Effector CD4-positive, alpha-beta T cell (primary cell): ENCODE measurements around the gene ATAD5.
"Not testable (repeated sequence)": the region's sequence is repeated elsewhere in the genome, so short reads cannot be mapped to it uniquely, and the experiment has no call there.

Experiments
- DNase-seq: peaks from one replicate; pipeline ENCODE4 v3.0.0-alpha.2; 2020
- total RNA-seq: gene quantifications from one replicate; lab custom pipeline; 2026; lab: John Stamatoyannopoulos, UW

Gene ATAD5, protein sequence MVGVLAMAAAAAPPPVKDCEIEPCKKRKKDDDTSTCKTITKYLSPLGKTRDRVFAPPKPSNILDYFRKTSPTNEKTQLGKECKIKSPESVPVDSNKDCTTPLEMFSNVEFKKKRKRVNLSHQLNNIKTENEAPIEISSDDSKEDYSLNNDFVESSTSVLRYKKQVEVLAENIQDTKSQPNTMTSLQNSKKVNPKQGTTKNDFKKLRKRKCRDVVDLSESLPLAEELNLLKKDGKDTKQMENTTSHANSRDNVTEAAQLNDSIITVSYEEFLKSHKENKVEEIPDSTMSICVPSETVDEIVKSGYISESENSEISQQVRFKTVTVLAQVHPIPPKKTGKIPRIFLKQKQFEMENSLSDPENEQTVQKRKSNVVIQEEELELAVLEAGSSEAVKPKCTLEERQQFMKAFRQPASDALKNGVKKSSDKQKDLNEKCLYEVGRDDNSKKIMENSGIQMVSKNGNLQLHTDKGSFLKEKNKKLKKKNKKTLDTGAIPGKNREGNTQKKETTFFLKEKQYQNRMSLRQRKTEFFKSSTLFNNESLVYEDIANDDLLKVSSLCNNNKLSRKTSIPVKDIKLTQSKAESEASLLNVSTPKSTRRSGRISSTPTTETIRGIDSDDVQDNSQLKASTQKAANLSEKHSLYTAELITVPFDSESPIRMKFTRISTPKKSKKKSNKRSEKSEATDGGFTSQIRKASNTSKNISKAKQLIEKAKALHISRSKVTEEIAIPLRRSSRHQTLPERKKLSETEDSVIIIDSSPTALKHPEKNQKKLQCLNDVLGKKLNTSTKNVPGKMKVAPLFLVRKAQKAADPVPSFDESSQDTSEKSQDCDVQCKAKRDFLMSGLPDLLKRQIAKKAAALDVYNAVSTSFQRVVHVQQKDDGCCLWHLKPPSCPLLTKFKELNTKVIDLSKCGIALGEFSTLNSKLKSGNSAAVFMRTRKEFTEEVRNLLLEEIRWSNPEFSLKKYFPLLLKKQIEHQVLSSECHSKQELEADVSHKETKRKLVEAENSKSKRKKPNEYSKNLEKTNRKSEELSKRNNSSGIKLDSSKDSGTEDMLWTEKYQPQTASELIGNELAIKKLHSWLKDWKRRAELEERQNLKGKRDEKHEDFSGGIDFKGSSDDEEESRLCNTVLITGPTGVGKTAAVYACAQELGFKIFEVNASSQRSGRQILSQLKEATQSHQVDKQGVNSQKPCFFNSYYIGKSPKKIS (N-terminal part only)
- 24.6 reads per million, percentile 51 among the genes with 10 or more reads in this experiment for total RNA-seq

DNA sequence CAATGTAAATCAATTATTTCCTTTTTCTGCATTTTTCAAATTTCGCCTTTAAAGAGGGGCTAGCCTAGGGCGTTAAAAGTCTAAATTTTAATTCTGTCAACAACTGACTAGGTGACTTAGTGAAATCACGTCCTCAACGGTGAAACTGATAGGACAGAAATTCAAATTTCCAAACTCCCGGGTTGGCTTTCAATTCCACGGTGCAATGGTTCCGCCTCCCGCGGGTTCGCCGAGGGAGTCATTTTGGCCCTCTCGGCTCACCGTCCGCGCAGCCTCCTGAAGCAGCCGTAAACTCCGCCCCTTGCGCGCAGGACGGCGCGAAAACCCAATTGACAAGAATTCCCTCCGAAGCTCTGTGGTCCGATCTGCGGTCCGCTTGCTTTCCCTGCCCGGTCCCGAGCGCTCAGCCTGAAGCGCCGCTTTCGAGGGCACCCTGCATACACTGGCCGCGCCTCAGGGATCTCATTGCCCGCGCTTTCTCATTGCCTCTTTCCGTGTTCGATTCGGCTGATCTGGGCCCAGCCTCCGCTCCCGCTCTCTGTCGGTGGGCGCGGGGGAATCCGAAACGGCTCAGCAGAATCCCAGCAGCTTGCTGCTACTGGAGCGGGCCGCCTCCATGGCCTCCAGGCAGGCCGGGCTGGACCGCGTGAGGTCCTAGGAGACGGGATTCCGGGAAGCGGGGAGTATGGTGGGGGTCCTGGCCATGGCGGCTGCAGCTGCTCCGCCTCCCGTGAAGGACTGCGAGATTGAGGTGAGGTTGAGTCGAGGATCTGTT lies at the start of gene ATAD5:
Gene ATAD5, plus strand, starts transcription at position 304 of the 775 bp plus-strand sequence. Its CDS starts 382 bp downstream, at position 686.
- peak; percentile 88 for DNase-seq

DNA sequence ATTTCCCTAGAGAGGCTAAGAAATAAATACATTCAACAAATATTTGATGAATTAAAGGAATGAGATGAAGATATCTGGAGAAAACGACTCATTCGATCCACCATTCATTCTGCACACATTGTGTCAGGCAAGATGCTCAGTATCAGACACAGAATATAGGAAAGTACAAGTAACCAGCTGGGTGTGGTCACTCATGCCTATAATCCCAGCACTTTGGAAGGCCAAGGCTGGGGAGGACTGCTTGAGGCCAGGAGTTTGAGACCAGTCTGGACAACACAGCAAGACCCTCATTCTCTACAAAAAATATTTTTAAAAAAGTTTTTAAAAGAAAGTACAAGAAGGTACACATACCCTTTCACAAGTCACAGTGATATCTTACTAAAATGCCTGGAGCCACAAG lies 49.6 kb upstream of the ATAD5 start:
- DNase-seq: no peak

DNA sequence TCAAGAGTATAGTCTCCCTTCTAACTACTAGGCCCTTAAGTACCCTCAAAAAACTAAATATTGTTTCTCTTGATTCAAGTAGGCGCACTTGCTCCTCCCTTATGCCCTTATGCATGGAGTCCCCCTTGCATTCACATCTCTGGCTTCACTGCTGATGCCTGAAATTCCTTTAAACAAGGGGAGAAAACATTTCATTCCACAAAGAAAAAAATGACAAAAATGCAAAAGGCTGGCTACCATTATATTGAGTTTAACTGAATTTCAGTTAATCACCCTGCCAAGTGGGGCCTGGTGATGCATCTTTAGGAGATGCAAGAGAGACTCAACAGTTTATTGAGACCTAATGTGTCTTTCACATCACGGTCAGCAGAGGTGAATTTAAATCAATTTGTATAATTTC lies 42.8 kb upstream of the ATAD5 start:
- no peak for DNase-seq

DNA sequence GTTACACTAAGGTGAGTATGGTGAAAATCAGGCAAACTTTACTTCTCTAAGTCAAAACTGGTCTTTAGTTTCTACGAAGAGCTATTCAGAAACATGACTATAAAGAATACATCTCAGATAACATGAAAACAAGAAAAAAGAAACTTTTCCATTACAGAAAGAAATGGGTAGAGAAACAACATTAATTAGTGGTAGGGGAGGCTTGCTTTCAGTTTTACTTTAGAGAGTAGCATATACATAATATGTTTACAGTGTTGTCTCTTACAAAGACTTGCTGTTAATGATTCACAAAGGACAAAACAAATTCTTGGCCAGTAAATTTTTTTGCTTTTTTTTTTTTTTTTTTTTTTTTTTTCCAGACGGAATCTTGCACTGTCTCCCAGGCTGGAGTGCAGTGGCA lies 41.5 kb upstream of the ATAD5 start:
- DNase-seq: no peak

DNA sequence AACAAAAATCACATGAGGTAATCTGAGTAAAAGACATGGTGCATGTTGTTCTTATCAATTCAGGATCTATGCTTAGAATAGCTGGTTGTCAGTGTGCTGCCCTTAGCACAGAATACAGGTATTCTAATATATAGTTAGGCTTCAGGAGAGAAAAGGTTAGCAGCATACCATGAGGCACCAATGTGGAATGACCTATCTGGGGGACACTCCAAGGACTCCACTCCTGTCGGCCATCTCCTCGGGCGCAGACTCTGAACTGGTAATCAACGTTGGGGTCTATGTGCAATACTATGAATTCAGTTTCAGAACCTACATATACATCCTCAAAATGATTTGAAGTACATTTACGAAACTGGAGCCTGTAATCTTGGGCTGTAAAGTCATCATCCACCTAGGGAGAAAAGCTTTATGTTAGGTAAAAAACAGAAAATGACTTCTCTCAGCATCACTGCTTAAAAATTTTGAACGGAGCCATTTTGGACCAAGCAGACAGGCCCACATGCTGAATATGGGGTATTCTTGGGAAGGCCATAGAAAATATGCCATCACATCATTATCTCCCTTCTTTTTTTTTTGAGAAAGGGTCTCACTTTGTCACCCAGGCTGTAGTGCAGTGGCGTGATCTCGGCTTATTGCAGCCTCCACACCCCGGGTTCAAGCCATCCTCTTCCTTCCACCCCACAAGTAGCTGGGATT lies 38.3 kb upstream of the ATAD5 start:
- DNase-seq: no peak

DNA sequence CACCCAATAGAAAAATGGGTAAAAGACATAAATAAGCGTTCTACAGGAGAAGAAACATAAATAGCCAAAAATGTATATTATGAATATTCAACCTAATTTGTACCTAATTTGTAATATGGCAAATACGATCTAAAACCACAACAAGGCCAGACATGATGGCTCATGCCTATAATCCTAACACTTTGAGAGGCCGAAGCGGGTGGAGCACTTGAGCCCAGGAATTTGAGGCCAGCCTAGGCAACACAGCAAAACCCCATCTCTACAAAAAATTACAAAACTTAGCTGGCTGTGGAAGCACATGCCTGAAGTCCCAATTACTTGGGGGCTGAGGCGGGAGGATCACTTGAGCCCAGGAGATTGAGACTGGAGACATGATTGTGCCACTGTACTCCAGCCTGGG lies 37.4 kb upstream of the ATAD5 start:
- DNase-seq: no peak

DNA sequence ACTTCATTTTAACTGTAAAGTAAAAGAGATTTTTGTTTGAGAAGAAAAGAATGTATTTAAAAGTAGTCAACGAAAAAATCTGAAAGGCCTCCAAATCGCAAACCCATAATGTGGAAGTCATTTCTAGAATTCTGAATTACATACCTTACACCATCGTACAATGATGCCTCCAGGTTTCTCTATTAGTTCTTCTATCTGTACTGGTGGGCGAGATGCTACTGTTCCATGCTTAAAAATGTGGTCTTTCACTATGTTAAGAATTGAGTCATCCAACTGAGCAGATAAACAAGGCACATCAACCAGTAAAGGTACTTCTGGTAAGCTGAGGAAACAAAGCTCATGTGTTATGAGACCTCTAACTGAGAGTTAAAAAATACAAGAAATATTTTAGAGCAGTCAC lies 35.8 kb upstream of the ATAD5 start:
- DNase-seq: no peak

DNA sequence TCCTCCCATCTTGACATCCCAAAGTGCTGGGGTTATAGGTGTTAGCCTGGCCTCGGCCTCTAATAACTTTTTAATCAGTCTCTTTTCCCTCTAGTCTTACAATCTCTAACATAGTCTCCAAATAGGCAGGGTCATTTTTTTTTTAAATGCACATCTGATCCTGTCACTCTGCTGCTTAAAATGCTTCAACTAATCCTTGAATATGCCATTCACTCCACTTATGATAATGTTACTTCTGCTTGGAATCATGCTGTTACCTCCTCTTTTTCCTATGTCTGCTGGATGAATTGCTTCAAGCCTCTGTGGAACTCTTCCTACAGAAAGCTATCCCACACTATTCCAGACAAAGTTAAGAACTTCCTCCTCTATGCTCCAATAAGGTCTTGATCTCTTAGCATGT lies 30.1 kb upstream of the ATAD5 start:
- no peak for DNase-seq

DNA sequence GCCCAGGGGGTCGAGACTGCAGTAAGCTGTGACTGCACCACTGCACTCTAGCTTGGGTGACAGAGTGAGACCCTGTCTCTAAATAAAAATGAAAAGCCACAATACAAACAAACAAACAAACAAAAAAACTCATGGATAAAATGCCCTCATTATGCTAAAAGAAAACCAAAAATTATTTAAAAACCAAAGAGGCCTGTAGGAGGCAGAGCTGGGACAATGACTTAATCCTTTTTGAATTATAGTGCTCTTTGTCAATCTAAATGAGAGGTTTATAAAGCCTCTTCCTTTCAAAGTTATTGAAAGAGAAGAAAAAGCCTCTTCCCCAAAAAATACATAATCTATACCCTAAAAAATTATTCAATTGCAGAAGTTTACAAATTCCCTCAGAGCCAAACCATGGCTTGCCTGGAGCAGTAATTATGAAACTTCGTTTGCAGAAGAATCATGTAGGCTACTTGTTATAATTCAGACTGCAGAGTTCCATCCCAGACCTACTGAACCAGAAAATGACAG lies 25.8 kb upstream of the ATAD5 start:
- DNase-seq: no peak

DNA sequence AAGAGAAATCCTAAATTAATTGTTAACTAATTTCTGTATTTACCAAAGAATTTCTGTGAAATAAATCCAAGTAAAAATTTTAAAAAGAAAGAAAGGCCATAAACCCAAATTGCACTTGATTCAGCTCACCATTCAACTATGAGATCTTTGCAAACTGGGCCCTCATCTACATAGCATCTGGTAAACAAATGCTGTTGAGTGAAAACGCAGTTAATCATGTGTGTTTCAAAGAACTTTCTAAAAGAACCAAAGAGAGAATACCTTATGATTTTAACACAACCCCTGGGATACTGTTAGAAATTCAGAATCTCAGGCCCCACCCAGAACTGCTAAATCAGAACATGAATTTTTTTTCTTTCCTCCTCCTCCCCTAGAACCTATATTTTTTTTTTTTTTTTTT lies 23.9 kb upstream of the ATAD5 start:
- DNase-seq: no peak

DNA sequence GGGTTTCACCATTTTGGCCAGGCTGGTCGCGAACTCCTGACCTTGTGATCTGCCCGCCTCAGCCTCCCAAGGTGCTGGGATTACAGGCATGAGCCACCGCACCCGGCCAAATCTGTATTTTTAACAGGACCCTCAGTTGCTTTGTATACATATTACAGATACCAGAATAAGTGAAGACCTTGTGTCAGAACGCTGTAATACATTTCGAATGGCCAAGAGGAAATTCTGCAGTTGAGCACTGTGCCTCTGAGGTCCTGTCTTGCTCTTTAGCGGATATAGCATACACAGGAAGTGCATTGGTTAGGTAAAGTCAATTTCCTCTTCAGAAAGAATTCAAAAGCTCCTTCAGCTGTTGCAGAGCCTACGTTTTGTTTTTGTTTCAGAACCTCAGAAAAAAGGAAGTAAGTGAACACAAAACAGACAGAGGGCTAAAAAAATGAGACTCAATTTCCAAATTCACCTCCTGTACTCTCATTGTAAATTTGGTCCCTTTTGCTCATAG lies 22.9 kb upstream of the ATAD5 start:
- DNase-seq: peak; percentile 27

DNA sequence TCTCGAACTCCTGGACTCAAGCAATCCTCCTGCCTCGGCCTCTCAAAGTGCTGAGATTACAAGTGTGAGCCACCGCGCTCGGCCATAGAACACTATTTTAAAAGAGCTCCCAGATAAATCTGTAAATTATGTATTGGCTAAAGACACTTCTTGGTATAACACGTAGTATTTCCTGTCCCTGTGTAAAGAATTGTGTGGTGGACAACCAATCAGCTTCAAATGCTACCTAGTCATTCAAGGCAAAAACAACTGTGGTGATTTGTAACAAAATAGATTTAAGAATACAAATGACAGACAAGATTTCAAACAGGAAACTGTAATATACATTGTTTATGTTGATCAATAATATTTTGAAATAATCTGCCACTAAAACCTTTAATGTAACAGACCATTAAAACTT lies 21.9 kb upstream of the ATAD5 start:
- no peak for DNase-seq

DNA sequence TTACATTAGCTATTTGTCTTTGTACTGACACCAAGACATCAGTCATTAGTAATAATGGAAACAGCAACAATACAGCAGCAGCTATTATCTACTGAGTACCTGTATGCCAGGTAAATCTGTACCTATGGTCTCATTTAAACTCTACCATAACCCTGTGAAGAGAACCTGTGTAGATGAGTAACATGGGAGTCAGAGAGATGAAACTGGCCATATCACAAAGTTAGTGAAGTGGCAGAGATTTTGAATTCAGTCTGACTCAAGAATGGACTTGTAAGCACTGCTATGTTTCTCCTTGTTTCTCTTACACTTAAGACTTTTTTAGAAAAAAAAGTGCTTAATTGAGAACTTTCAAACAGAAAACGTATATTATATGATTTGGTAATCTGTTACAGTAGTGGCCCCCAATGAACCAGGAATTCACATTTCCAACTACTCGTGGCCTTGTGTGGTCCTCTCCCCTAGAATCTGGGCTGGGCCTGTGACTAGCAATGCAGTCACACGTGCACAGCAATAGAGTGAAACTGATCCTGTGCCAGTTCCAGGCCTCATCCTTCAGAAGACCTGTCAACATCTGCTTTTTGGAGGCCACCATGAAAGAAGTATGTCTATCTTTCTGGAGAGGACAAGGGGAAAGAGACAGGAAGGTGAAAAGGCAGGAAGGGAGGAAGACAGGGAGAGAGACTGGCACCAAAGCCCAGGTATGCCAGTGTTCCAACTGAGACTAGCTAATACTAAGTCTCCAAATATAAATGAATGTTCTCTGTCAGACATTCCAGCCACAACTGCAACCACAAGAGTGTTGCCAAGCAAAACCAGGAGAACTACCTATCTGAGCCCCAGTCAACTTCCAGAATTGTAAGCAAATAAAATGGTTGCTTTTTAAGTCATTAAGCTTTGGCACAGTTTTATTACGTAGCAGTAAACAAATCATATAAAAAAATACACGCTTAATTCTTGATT lies 19.3 kb upstream of the ATAD5 start:
- no peak for DNase-seq

DNA sequence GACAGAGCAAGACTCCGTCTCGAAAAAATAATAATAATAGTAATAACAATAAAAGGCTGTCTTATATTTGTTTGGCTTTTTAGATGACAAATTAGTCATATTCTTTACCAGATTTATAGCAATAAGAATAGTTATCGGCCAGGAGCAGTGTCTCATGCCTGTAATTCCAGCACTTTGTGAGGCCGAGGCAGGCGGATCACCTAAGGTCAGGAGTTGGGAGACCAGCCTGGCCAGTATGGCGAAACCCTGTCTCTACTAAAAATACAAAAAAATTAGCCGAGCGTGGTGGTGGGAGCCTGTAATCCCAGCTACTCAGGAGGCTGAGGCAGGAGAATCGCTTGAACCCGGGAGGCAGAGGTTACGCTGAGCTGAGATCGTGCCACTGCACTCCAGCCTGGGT lies 17.5 kb upstream of the ATAD5 start:
- DNase-seq: not testable (repeated sequence)

DNA sequence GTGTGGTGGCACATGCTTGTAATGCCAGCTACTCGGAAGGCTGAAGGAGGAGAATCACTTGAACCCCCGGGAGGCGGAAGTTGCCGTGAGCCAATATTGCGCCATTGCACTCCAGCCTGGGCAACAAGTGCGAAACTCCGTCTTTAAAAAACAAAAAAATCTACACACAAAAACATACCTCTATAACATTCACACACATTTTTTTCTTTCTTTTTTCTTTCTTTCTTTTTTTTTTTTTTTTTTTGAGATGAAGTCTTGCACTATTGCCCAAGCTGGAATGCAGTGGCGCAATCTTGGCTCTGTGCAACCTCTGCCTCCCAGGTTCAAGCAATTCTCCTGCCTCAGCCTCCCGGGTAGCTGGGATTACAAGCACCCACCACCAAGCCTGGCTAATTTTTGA lies 16.9 kb upstream of the ATAD5 start:
- DNase-seq: not testable (repeated sequence)

DNA sequence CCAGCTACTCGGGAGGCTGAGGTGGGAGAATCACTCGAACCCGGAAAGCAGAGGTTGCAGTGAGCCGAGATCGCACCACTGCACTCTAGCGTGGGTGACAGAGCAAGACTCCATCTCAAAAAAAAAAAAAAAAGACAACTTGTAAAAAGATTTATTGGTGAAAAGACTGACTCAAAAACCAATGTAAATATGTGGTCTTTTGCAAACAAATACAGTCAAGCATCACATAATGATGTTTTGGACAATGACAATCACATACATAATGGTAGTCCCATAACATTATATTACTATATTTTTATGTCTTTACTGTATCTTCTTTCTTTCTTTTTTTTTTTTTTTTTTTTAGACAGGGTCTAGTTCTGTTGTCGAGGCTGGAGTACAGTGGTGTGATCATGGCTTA lies 15.6 kb upstream of the ATAD5 start:
- DNase-seq: no peak

DNA sequence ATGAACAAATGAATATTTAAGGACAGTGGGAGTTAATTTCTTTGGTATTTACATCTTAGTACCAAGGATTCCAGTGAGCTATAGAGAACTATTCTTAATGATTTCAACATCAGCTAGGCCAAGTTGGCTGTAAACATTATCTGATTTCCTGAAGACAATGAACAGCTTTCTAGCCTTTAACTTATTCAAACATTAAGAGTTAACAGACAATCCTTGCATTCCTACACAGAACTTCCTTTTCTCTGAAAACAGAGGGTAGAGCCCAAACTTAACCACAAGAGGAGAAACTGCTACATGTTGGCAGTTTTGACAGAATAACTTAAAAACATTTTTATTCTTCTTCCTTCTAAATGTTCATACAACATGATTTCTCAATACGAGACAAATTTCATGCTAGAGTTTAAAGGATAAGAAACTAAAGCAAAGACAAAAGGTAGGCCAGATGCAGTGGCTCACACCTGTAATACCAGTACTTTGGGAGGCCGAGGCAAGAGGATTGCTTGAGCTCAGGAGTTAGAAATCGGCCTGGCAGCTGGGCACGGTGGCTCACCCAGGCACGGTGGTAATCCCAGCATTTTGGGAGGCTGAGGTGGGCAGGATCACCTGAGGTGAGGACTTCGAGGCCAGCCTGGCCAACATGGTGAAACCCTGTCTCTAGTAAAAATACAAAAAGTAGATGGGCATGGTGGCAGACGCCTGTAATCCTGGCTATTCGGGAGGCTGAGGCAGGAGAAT lies 11.6 kb upstream of the ATAD5 start:
- DNase-seq: no peak

DNA sequence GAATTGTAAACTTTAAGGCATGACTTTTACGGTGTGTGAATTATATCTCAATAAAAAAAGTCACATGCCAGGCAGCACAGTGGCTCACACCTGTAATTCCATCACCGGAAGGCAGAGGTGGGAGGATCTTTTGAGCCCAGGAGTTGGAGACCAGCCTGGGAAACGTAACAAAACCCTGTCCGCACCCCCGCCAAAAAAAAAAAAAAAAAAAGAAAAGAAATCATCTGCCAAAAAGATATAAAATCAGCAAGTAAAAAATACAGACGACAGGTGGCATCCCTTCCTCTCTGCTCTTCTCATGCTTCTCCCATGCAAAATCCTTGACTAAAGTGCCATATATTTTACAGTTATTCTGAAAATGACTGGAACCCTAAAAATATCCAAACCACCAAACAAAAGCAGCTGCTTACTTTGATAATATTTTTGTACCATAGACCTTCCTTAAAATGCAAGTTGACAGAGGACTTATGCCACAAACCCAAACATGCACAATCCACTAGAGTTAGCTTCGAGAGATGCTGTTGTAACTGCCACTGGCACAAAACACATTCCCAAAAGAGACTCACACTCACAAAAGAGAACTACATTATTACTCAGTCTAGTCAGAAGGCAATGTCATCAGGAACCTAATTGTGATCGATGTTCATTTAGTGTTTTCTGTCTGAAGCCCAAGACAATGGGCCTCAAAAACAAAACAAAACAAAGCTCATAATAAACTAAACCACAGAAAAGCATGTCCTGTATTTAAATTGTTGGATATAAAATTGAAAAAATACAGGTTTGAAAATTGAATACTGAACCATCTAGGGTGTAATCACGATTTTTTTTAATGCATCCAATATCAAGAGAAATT lies 9.7 kb upstream of the ATAD5 start:
- DNase-seq: no peak
